ENCODE results near the gene MARK3.

DNA sequence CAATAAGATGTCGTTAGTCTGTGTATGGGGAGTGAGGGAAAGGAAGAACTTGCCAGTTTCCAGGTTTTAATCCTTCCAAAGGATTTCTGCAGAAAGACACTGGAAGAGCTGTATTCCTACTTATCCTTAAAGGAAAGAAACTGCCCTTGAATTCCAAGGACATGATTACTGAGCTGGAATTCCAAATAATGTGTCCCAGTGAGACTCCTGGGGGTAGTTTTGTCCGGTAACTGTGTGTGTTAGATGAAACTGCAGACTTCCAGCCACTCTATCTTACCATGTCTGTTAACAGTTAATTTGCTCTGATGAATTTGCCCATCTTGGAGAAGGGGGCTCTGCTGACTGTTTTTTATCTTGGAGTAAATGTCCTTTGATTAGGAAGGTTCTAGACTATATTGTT, 104.4 kb downstream of the MARK3 start:
- TF ChIP-seq POLR2A (IDR thresholded peaks at IDR 0.05; ENCODE audit: low read depth, low read length) (no peak), SMC3 (IDR thresholded peaks at IDR 0.05; ENCODE audit: low read depth, low read length) (no peak), CHD1 (IDR thresholded peaks at IDR 0.05; ENCODE audit: low read depth, low read length) (no peak), FOS (IDR thresholded peaks at IDR 0.05; ENCODE audit: low read depth, low read length) (no peak), RAD21 (IDR thresholded peaks at IDR 0.05; ENCODE audit: low read length) (no peak), MAFK (IDR thresholded peaks at IDR 0.05; ENCODE audit: low read depth, low read length) (no peak)
- TF ChIP-seq, protein P1, sequence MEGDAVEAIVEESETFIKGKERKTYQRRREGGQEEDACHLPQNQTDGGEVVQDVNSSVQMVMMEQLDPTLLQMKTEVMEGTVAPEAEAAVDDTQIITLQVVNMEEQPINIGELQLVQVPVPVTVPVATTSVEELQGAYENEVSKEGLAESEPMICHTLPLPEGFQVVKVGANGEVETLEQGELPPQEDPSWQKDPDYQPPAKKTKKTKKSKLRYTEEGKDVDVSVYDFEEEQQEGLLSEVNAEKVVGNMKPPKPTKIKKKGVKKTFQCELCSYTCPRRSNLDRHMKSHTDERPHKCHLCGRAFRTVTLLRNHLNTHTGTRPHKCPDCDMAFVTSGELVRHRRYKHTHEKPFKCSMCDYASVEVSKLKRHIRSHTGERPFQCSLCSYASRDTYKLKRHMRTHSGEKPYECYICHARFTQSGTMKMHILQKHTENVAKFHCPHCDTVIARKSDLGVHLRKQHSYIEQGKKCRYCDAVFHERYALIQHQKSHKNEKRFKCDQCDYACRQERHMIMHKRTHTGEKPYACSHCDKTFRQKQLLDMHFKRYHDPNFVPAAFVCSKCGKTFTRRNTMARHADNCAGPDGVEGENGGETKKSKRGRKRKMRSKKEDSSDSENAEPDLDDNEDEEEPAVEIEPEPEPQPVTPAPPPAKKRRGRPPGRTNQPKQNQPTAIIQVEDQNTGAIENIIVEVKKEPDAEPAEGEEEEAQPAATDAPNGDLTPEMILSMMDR (conservative IDR thresholded peaks at IDR 0.05; ENCODE audit: low read depth, low read length): no peak

Data from IMR-90 (cell line).